Cerebellar nuclear complex (tissue), 1 donor: ENCODE data around the gene TRH.
"Not testable (repeated sequence)": the region's sequence is repeated elsewhere in the genome, so short reads cannot be mapped to it uniquely, and the experiment has no call there.

Experiments used
- DNase-seq, 2 experiments: peaks; one replicate each; lab custom pipeline; 2025; lab: John Stamatoyannopoulos, UW

TRH gene

DNA sequence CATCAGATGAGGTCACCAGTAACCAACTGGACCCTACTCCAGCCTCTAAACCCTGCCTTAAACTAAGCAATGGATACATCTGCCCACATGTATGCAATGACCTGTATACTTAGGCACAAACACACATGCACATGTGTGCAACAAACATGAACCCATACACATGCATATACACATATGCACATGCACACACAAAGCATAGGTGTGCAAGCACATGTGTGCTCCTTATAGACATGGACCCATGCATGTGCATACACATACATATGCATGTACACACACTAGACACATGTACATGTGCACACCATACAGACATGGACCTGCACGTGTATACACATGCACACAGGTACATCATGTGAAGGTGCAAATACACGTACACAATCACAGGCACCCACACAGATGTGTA lies 8.6 kb upstream of the TRH start:
- DNase-seq: no peak

DNA sequence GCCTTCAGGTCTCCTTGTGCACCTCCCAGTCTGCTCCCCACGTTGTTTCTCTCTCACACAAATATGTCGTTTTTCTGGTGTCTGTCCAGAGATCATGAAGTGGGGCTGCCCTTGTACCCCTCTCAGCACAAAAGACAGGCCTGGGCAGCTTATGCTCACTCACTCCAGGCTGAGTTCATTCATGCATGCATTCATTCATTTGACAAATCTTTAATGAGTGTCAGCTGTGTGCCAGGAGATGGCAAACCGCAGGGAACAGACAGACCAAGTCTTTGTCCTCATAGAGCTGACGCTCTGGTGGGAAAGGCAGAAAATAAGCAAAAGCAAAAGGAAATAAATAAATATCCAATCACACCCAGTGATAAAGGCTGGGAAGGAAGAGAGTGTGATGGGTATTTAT lies 7.6 kb upstream of the TRH start:
- no peak for DNase-seq

DNA sequence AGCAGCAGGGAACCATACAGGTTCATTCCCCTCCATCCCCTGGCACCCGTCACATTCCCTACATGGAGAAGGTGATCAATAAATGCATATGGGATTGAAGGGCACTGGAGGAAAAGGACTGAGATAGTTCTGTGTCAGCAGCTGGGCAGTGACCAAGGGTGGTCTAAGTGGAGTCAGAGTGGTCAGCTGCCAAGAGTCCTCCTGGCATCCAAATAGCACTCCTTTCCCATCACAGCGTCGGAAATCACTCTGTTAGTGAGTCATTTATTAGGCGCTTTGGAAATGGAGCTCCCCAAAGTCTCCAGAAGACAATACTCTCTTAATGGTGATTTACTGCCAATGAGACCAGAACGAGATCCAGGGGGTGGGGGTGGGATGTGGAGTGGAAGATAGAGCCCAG lies 6.8 kb upstream of the TRH start:
- DNase-seq: no peak

DNA sequence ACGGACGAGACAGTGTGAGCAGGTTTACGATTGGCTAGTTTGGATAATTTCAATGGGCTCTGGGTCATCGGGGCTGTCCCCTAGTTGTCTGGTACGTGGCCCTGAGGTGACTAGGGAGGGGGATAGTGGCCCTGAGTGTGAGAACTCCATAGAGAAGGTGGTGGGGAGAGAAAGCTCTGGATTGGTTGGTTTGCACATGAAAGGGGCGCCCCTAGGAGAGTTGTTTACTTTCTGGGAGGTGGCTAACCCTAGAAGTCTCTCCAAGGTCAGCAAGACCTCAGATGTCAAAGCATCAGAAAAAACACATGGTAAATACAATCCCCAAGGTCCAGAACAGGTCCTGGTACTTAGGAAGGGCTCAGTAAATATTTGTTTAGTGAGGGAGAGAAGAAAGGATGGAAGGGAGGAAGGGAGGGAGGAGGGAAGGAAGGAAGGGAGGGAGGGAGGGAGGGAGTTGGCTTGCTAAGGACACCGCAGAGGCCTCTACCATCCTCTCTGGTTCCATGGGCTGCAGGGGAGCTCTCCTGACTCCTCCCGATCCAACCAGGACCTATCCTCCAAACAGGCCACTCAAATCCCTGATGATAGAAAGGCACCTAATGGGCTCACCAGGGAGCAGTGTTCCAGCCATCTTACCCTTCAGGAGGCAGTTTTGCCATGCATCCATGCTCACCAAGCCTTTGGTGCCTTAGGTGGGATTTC lies 3.0 kb upstream of the TRH start:
- DNase-seq: no peak

DNA sequence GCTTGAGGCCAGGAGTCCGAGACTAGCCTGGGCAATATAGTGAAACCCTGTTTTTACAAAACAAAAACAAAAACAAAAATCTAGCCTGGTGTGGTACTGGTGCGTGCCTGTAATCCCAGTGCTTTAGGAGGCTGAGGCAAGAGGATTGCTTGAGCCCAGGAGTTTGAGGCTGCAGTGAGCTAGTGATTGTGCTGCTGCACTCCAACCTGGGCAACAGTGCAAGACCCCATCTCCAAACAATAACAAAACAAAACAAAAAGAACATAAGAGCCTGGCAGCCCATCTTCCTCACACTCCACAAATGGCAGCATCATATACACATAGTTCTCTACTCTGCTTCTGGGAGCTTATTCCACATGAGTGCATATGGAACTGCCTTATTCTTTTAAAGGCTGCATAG lies 2.2 kb upstream of the TRH start:
- DNase-seq: no peak

GRCh38 chr3:129973853-129974563 lies 512 bp upstream of the TRH start:
- DNase-seq: no peak

GRCh38 chr3:129974833-129975704 lies 549 bp downstream of the TRH start:
- DNase-seq: no peak

GRCh38 chr3:129975705-129976048 lies 1.2 kb downstream of the TRH start:
- DNase-seq: no peak

GRCh38 chr3:129976286-129976685 lies 1.8 kb downstream of the TRH start:
- no peak for DNase-seq

DNA sequence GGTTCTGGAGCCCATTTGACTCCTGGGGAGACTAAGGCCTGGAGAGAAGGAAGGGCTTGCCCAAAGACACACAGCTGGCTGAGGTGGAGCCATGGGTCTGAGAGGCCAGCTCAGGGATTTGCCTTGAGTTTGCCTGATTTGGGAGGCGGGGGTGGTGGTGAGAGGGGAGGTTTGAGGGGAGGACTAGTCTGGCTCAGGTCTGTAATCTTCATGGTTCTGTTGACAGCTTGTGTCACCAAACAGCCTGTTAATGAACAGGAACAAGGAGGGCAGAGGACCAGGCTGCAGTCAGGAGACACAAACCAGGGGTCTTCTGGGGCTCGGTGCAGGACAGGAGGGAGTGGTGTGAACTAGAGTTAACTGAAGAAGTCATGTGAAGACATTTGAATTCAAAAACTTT lies 3.6 kb downstream of the TRH start:
- DNase-seq: no peak

DNA sequence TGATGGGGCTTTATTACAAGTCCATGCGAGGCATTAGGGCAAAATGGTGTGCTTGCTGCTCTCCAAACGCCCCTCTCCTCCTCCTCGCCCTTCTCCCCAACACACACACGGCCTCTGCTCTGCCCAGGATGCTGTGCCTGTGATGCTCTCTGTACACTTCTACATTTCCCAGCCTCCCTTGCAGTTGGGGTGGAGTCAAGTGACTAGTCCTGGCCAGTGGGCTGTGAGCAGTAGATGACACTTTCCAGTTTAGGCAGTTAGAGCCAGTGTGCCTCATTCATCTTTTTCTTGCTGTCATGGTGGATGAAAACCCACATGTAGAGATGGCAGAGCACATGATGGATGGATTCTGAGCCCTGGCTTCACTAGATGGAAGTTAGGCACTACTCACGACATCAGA lies 5.4 kb downstream of the TRH start:
- DNase-seq: no peak

GRCh38 chr3:129983561-129983960 lies 9.0 kb downstream of the TRH start:
- DNase-seq: no peak

DNA sequence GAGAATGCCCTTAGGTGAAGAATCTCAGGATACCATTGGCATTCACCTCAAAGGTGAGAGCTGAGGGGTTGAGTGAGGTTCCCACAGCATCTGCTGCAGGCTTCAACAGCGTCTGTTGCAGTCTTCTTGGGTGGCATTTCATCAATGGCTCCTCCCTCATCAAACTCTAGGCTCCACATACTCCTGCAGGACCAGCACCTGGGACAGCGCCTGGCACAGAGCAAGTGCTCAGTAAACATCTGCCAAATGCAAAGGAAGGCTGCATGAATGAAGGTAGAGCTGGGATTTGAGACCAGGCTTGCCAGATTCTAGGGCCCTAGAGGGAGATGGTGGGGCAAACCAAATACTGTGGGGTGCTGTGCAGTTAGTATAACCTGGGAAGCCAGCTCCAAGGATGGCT lies 9.6 kb downstream of the TRH start:
- no peak for DNase-seq

DNA sequence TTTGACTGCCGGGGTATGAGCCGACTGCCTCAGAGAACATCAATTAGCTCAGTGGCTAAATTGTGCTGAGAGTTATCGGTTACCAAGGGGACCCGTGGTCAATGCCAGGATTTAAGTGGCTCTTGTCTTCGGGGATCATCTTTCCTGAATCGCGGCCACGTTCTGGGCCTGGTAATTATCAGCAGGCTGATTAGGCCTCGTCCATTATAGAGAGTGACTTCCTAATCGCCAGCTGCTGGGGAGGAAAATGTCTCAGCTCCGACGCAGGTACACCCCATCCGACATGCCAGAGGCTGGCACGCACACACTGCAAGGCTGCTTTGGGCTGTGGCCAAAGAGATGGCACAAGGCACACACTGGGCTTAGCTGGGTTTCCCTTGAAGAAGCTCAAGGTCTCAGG lies 10.6 kb downstream of the TRH start:
- no peak for DNase-seq

DNA sequence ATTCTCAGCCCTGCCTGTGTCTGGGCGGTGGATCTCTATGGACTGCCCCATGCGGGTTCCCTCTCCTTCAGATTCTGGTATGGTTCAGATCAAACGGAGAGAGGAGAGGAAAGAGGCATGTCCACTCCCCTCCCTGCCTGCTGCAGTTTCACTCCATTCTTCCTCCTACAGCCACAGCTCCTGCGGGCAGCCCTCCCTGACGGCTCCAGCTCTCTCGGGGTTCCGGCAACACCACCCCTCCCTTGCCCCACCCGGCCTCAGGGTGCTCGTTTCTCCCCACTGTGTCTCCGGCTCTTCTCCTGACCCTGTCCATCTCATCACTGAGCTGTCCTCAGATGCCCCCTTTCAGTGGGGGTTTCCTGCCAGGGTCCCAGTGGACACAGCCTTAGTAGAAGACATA lies 13.9 kb downstream of the TRH start:
- no peak for DNase-seq

- no peak for DNase-seq
These were observed 14.9 kb downstream of the TRH start for GRCh38 chr3:129989414-129989813.

DNA sequence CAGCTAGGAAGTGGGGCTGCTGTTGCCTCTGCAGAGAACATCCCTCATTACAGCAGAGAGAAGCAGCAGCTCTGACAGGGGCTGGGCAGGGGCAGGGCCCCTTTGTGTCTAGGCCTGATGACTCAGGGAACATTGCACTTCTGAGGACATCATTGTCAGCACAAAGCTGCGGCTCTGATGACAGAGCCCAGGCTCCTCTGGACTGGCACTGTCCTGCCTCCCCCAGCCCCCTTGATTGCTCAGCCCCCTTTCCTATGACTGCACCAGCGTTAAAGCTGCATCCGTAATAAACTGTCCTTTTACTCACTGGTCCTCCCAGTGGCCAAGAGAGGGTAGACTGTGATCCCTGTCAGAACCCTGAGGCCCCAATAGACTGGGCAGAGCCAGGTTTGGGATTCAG lies 18.3 kb downstream of the TRH start:
- DNase-seq: no peak

DNA sequence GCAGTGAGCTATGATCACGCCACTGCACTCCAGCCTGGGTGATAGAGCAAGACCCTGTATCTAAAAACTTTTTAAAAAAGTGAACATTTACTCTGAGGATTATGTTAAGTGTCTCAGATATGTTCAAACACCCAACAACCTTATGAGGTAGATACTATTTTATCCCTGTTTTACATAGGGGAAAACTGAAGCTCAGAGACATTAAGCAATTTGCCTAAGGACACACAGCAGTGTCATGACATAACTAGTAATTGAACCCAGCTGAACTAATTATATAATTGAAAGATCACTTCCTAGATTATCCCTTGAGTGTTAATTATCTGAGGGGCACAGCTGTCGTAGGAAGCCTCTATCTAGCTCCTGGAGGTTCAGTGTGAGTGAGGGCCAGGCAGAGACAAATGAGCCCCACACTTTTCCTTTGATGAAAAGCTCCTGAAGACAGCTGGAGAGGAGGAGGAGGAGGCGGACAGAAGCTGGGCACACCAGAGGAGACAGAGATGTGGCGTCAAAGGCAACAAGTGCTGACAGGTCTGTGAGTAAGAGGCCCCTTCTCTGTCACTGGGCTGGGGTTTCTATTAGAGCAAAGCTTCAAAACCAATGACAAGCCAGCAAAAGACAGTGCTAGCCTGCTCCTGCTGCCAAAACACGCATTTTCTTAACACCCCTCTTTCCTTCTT lies 20.5 kb downstream of the TRH start:
- no peak for DNase-seq

- no peak for DNase-seq
These were observed 21.6 kb downstream of the TRH start for GRCh38 chr3:129996073-129996472.

GRCh38 chr3:129999176-129999575 lies 24.7 kb downstream of the TRH start:
- not testable (repeated sequence) for DNase-seq

DNA sequence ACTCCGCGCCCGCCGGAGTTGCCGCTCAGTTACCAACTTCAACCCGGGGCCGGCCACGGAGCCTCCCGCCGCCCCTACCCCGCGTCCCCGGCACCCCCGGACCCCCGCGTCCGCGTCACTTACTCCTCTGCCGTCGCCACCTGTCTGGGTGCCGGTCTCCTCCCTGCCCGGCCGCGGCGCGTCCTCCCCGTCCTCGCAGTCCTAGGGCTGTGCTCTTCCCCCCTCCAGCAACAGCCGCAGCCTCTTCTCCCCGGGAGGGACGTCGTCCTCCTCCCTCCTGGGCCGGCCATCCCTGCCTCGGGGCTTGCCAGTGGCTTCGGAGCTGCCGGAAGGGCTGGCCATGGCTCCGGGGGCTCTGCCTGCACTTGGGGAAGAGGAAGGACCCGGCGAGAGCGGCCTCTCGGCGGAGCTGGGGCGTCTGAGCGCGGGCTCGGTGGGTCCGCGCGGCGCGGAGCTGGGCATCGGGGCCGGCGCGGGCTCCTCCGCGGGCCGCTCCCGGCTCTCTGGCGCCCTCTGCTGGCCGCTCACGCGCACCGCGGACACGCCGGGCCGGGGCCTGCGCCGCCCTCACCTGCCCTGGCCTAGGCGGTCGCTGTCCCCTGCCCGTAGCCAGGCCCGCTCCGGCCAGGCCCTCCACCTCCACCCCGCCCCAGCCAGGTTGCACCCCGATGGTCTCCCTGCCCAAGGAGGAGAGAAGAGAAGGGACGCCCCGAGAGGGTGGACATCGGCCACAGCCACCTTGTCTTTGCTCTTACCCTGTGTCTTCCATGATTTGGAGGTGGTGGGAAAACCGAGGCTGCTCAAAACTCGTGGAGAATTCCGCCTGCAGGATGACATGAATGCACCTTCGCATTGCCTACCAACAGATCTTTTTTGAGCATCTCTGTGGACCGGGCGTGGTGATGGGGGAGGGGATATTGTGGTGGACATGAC lies 28.4 kb downstream of the TRH start:
- DNase-seq: not testable (repeated sequence)
